ENCODE results near the gene LHFPL3. TPM values are rescaled to one million over a fixed set of nuclear protein-coding genes. Genes with fewer than 3 reads are reported as not detected.

The LHFPL3 gene
- polyA plus RNA-seq, 1 donor from 2014 or later: 5.6 TPM

DNA sequence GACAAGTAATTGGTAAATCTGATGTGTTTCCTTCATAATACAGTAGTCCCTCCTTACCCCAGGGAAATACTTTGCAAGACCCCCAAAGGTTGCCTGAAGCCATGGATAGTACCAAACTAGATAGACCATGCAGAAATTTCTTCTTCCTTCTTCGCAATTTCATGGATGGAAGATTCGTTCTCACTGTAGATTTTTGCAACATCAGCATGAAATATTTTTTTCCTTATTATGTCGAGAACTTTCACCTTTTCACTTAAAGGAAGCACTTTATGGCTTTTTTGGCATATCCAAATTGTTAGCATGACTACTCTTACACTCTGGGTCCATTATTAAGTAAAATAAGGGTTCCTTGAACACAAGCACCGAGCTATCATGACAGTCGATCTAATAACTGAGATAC lies 333.2 kb downstream of the LHFPL3 start:
- no peaks in the 10 kb centered on the region for H3K36me3 ChIP-seq (ENCODE audit: insufficient read depth, low read length)
- H3K9me3 ChIP-seq (ENCODE audit: low read length): no peaks in the 10 kb centered on the region
- H3K4me2 ChIP-seq (ENCODE audit: low read length): no peak overlapping the region
- no peaks in the 10 kb centered on the region for H3K79me2 ChIP-seq (replicated peaks; ENCODE audit: insufficient read depth, low read length)
- H2AFZ ChIP-seq (ENCODE audit: low read depth, low read length): no peak overlapping the region
- no peaks in the 10 kb centered on the region for H4K20me1 ChIP-seq (ENCODE audit: insufficient read depth)
- H3K9me2 ChIP-seq (ENCODE audit: insufficient read depth, low read length): no peaks in the 10 kb centered on the region
- no peak for TF ChIP-seq EP300 (conservative IDR thresholded peaks at IDR 0.05; ENCODE audit: poor library complexity, severe bottlenecking)
- no peak for TF ChIP-seq TAF1 (IDR thresholded peaks at IDR 0.05; ENCODE audit: low read depth)
- no peak for TF ChIP-seq SMC3 (conservative IDR thresholded peaks at IDR 0.05; ENCODE audit: poor library complexity)
- TF ChIP-seq POLR2AphosphoS5 (IDR thresholded peaks at IDR 0.05): no peak
- no peak for TF ChIP-seq EZH2 (IDR thresholded peaks at IDR 0.05; ENCODE audit: borderline replicate concordance, insufficient read depth, low read length, poor library complexity, severe bottlenecking)
- TF ChIP-seq, protein P1, sequence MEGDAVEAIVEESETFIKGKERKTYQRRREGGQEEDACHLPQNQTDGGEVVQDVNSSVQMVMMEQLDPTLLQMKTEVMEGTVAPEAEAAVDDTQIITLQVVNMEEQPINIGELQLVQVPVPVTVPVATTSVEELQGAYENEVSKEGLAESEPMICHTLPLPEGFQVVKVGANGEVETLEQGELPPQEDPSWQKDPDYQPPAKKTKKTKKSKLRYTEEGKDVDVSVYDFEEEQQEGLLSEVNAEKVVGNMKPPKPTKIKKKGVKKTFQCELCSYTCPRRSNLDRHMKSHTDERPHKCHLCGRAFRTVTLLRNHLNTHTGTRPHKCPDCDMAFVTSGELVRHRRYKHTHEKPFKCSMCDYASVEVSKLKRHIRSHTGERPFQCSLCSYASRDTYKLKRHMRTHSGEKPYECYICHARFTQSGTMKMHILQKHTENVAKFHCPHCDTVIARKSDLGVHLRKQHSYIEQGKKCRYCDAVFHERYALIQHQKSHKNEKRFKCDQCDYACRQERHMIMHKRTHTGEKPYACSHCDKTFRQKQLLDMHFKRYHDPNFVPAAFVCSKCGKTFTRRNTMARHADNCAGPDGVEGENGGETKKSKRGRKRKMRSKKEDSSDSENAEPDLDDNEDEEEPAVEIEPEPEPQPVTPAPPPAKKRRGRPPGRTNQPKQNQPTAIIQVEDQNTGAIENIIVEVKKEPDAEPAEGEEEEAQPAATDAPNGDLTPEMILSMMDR (IDR thresholded peaks at IDR 0.05; ENCODE audit: poor library complexity, severe bottlenecking): no peak
- TF ChIP-seq, protein P2, sequence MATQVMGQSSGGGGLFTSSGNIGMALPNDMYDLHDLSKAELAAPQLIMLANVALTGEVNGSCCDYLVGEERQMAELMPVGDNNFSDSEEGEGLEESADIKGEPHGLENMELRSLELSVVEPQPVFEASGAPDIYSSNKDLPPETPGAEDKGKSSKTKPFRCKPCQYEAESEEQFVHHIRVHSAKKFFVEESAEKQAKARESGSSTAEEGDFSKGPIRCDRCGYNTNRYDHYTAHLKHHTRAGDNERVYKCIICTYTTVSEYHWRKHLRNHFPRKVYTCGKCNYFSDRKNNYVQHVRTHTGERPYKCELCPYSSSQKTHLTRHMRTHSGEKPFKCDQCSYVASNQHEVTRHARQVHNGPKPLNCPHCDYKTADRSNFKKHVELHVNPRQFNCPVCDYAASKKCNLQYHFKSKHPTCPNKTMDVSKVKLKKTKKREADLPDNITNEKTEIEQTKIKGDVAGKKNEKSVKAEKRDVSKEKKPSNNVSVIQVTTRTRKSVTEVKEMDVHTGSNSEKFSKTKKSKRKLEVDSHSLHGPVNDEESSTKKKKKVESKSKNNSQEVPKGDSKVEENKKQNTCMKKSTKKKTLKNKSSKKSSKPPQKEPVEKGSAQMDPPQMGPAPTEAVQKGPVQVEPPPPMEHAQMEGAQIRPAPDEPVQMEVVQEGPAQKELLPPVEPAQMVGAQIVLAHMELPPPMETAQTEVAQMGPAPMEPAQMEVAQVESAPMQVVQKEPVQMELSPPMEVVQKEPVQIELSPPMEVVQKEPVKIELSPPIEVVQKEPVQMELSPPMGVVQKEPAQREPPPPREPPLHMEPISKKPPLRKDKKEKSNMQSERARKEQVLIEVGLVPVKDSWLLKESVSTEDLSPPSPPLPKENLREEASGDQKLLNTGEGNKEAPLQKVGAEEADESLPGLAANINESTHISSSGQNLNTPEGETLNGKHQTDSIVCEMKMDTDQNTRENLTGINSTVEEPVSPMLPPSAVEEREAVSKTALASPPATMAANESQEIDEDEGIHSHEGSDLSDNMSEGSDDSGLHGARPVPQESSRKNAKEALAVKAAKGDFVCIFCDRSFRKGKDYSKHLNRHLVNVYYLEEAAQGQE (IDR thresholded peaks at IDR 0.05; ENCODE audit: borderline replicate concordance): no peak
- TF ChIP-seq RAD21 (conservative IDR thresholded peaks at IDR 0.05): no peak
- no peak for TF ChIP-seq MXI1 (conservative IDR thresholded peaks at IDR 0.05; ENCODE audit: poor library complexity, severe bottlenecking)
- H3K27ac ChIP-seq (ENCODE audit: low read length): no peak overlapping the region
- no peaks in the 10 kb centered on the region for H3K27me3 ChIP-seq (ENCODE audit: insufficient read depth, low read depth, low read length)
- H3F3A ChIP-seq (ENCODE audit: insufficient read depth, low read length, poor library complexity, severe bottlenecking): no peaks in the 10 kb centered on the region
- H3K9ac ChIP-seq (ENCODE audit: low read length): no peak overlapping the region
- H3K4me3 ChIP-seq (ENCODE audit: low read length): no peak overlapping the region

DNA sequence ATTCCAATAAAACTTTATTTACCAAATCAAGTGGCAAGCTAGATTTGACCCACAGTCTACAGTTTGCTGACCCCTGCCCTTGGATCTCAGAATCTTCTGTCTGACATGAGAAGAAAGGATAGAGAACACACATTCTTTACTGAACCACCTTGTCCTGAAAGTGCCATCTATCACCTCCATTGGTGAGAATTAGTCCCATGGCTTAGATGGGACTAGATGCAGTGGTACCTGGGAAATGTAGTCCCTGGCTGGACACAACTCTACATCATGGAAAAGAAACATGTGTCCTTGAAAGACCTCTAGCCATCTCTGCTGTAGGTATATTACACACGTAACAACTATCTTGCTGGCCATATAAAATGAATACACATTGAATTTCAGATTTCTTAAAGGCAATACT lies 336.2 kb downstream of the LHFPL3 start:
- no peaks in the 10 kb centered on the region for H3K9me3 ChIP-seq (ENCODE audit: low read length)
- no peaks in the 10 kb centered on the region for H3K36me3 ChIP-seq (ENCODE audit: insufficient read depth, low read length)
- H3K4me3 ChIP-seq (ENCODE audit: low read length): no peak overlapping the region
- no peak overlapping the region for H3K9ac ChIP-seq (ENCODE audit: low read length)
- H3K9me2 ChIP-seq (ENCODE audit: insufficient read depth, low read length): no peaks in the 10 kb centered on the region
- TF ChIP-seq EZH2 (IDR thresholded peaks at IDR 0.05; ENCODE audit: borderline replicate concordance, insufficient read depth, low read length, poor library complexity, severe bottlenecking) (no peak), TAF1 (IDR thresholded peaks at IDR 0.05; ENCODE audit: low read depth) (no peak), RAD21 (conservative IDR thresholded peaks at IDR 0.05) (no peak), MXI1 (conservative IDR thresholded peaks at IDR 0.05; ENCODE audit: poor library complexity, severe bottlenecking) (no peak), POLR2AphosphoS5 (IDR thresholded peaks at IDR 0.05) (no peak)
- TF ChIP-seq, protein P1 (IDR thresholded peaks at IDR 0.05; ENCODE audit: poor library complexity, severe bottlenecking): no peak
- no peak overlapping the region for H3K4me2 ChIP-seq (ENCODE audit: low read length)
- no peaks in the 10 kb centered on the region for H3K79me2 ChIP-seq (replicated peaks; ENCODE audit: insufficient read depth, low read length)
- H3F3A ChIP-seq (ENCODE audit: insufficient read depth, low read length, poor library complexity, severe bottlenecking): no peaks in the 10 kb centered on the region
- no peak overlapping the region for H2AFZ ChIP-seq (ENCODE audit: low read depth, low read length)
- no peak overlapping the region for H3K27ac ChIP-seq (ENCODE audit: low read length)
- H4K20me1 ChIP-seq (ENCODE audit: insufficient read depth): no peaks in the 10 kb centered on the region
- no peaks in the 10 kb centered on the region for H3K27me3 ChIP-seq (ENCODE audit: insufficient read depth, low read depth, low read length)
